Ovary (tissue), 3 donors: Measurements from ENCODE around the gene TNS3.

Experiments
- CTCF ChIP-seq, 3 donors: fragments of 450-650 bp in 2 of 3; fragments of 200-600 bp in 1 of 3; IDR thresholded peaks; one replicate each; pipeline versions ENCODE4 v1.5.1 to v1.8.0; 2016 to 2022; ENCODE audit warnings: antibody characterized with exemption in 3 of 3, mild to moderate bottlenecking in 1 of 3
- EP300 ChIP-seq: sonication (generic); formaldehyde crosslinking; IDR thresholded peaks from one replicate; pipeline ENCODE4 v1.6.1; 2017; ENCODE audit warnings: antibody characterized with exemption
- POLR2A ChIP-seq: fragments of 450-650 bp; IDR thresholded peaks from one replicate; pipeline ENCODE4 v1.6.1; 2017; ENCODE audit warnings: antibody characterized with exemption, mild to moderate bottlenecking, moderate library complexity
- donor health status: DM: no; HTN: no; CAD: no.

DNA sequence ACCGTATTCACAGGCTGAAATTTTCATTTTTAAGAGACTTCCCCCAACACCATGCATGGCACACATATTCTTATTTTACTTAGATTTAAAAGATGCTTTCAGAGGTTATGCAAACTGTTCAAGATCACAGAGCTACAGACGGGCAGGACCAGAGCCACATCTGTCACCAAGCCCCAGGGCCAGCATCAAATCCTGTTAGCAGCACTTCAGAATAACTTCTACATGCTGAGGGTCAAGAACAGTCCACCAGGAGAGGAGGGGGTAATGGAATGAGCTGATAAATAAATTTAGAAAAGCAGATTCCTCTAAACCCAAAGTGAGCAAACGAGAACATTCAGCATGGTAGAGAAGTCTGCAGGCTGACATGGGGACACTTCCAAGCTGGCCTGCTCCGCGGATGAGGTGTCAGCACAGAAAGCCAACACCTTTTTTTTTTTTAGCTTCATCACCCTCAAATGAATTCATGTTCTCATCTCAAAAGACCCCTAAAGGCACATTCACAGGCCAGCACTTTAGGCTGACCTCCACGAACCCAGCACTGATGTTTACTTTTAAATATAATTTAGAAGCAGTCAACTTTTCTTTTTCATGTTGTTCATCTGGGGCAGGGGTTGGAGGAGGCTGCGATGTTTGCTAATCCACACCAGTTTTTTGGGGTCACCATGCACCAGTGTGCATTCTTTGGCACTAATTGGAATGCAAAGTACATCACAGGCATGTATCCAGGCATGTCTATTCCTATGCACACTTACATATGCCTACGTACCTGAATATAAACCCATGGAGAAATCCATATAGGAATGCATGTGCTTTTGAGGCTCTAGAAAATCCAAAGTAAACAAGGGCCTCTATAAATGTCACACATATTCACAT, 249.0 kb downstream of the TNS3 start:
- TF ChIP-seq CTCF (IDR thresholded peaks at IDR 0.05), result no peak
- TF ChIP-seq POLR2A, result no peak
- TF ChIP-seq EP300, result no peak
